Neural cell (in vitro differentiated cells): ENCODE measurements around the gene DENND1A. TPM values are rescaled to one million over a fixed set of nuclear protein-coding genes. Genes with fewer than 3 reads are reported as not detected.

Experiments
- H2AFZ ChIP-seq: fragments of 200-600, 300-800 bp; sonication (generic), shearing (Covaris generic); 2 replicates; pipeline ENCODE4 v1.6.0; 2014; ENCODE audit warnings: low read depth, mild to moderate bottlenecking, antibody characterized with exemption, low read length, moderate library complexity
- H3F3A ChIP-seq: fragments of 200-600 bp; shearing (Covaris generic); 2 replicates; pipeline ENCODE4 v1.6.1; 2016; ENCODE audit warnings: mild to moderate bottlenecking, moderate library complexity, mixed read lengths, antibody characterized with exemption, low read length; ENCODE audit not compliant: insufficient read depth, poor library complexity, severe bottlenecking
- H3K27ac ChIP-seq: fragments of 200-600, 300-800 bp; sonication (generic), shearing (Covaris generic); 2 replicates; pipeline ENCODE4 v1.5.1; 2014; ENCODE audit warnings: mild to moderate bottlenecking, low read length, moderate library complexity
- H3K27me3 ChIP-seq: fragments of 300-800, 200-600 bp; sonication (generic), shearing (Covaris generic); 2 replicates; pipeline ENCODE4 v1.6.0; 2014; ENCODE audit warnings: mild to moderate bottlenecking, low read depth, low read length, moderate library complexity; ENCODE audit not compliant: insufficient read depth
- H3K36me3 ChIP-seq: fragments of 300-800, 200-600 bp; sonication (generic), shearing (Covaris generic); 2 replicates; pipeline ENCODE4 v1.5.1; 2014; ENCODE audit warnings: mild to moderate bottlenecking, antibody characterized with exemption, low read length, moderate library complexity; ENCODE audit not compliant: insufficient read depth
- H3K4me2 ChIP-seq: fragments of 300-800, 200-600 bp; sonication (generic), shearing (Covaris generic); 2 replicates; pipeline ENCODE4 v1.6.0; 2014; ENCODE audit warnings: mild to moderate bottlenecking, low read length
- H3K4me3 ChIP-seq: fragments of 300-800, 200-600 bp; sonication (generic), shearing (Covaris generic); 2 replicates; pipeline ENCODE4 v1.5.1; 2014; ENCODE audit warnings: mild to moderate bottlenecking, low read length, moderate library complexity
- H3K79me2 ChIP-seq: fragments of 200-600 bp; shearing (Covaris generic); replicated peaks from 2 replicates; pipeline ENCODE4 v1.6.0; 2014; ENCODE audit warnings: mild to moderate bottlenecking, low read length, moderate library complexity; ENCODE audit not compliant: insufficient read depth
- H3K9ac ChIP-seq: fragments of 300-800, 200-600 bp; sonication (generic), shearing (Covaris generic); 2 replicates; pipeline ENCODE4 v1.6.1; 2016; ENCODE audit warnings: mild to moderate bottlenecking, low read length, mixed read lengths
- H3K9me2 ChIP-seq: fragments of 200-600 bp; shearing (Covaris generic); 2 replicates; pipeline ENCODE4 v1.6.1; 2016; ENCODE audit warnings: mild to moderate bottlenecking, low read length, mixed read lengths; ENCODE audit not compliant: insufficient read depth
- H3K9me3 ChIP-seq: fragments of 200-600, 300-800 bp; sonication (generic), shearing (Covaris generic); 2 replicates; pipeline ENCODE4 v1.6.1; 2016; ENCODE audit warnings: mild to moderate bottlenecking, mixed run types, low read length, moderate library complexity, mixed read lengths
- H4K20me1 ChIP-seq: fragments of 200-600 bp; shearing (Covaris generic); 2 replicates; pipeline ENCODE4 v1.6.1; 2016; ENCODE audit warnings: mild to moderate bottlenecking, mixed run types; ENCODE audit not compliant: insufficient read depth
- EP300 ChIP-seq: fragments of 450-650 bp; conservative IDR thresholded peaks from 2 replicates; pipeline ENCODE4 v1.6.1; 2014; ENCODE audit warnings: antibody characterized with exemption, mild to moderate bottlenecking, moderate library complexity; ENCODE audit not compliant: poor library complexity, severe bottlenecking
- EZH2 ChIP-seq: fragments of 200-600, 300-800 bp; shearing (Covaris generic), sonication (generic); IDR thresholded peaks from 2 replicates; pipeline ENCODE4 v1.6.1; 2014; ENCODE audit warnings: antibody characterized with exemption, low read length, borderline replicate concordance, mild to moderate bottlenecking; ENCODE audit not compliant: insufficient read depth, poor library complexity, severe bottlenecking
- MXI1 ChIP-seq: fragments of 450-650 bp; conservative IDR thresholded peaks from 2 replicates; pipeline ENCODE4 v1.6.1; 2014; ENCODE audit warnings: antibody characterized with exemption, mild to moderate bottlenecking; ENCODE audit not compliant: poor library complexity, severe bottlenecking
- POLR2AphosphoS5 ChIP-seq: IDR thresholded peaks from 2 replicates; pipeline ENCODE4 v1.6.1; 2012
- RAD21 ChIP-seq: fragments of 450-650 bp; conservative IDR thresholded peaks from 2 replicates; pipeline ENCODE4 v1.6.1; 2014; ENCODE audit warnings: antibody characterized with exemption, mild to moderate bottlenecking, moderate library complexity
- SMC3 ChIP-seq: fragments of 450-650 bp; conservative IDR thresholded peaks from 2 replicates; pipeline ENCODE4 v1.6.1; 2014; ENCODE audit warnings: antibody characterized with exemption, mild to moderate bottlenecking, moderate library complexity; ENCODE audit not compliant: poor library complexity
- TAF1 ChIP-seq: IDR thresholded peaks from 2 replicates; pipeline ENCODE4 v1.6.1; 2012; ENCODE audit warnings: low read depth
- polyA plus RNA-seq: library from polyadenylated mRNA; depleted of rRNA; stranded (reverse); fragments of >200 nt; gene quantifications from 2 replicates; pipeline ENCODE4 v1.2.3, GENCODE V29; 2014
- TF ChIP-seq, protein P1 (sequence below): fragments of 450-650 bp; IDR thresholded peaks from 2 replicates; pipeline ENCODE4 v1.5.1; 2014; ENCODE audit warnings: antibody characterized with exemption, mild to moderate bottlenecking, moderate library complexity; ENCODE audit not compliant: poor library complexity, severe bottlenecking
- TF ChIP-seq, protein P2 (sequence below): IDR thresholded peaks from 2 replicates; pipeline ENCODE4 v1.6.1; 2012; ENCODE audit warnings: borderline replicate concordance

The DENND1A gene
- polyA plus RNA-seq, 1 donor from 2014 or later: 2.3 TPM

DNA sequence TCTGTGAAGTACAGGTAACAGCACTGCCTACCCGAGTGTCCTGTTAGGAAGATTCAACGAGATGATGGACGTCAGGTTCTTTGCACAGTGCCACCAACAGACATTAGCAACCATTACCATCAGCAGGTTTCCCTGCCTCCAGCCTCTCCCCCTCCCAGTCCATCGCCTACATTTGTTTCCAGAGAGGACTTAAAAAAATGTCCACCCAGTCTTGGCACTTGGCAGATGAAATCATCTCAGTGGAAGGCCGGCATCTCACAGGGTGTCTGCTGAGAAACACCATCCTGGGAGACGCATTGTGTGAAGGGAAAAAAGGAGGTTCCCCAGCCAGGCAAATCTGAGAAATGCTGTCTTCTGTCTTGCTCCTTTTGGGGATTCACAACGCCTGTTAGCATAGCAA lies 515.7 kb downstream of the DENND1A start:
- TF ChIP-seq EP300: no peak
- TF ChIP-seq, protein P1, sequence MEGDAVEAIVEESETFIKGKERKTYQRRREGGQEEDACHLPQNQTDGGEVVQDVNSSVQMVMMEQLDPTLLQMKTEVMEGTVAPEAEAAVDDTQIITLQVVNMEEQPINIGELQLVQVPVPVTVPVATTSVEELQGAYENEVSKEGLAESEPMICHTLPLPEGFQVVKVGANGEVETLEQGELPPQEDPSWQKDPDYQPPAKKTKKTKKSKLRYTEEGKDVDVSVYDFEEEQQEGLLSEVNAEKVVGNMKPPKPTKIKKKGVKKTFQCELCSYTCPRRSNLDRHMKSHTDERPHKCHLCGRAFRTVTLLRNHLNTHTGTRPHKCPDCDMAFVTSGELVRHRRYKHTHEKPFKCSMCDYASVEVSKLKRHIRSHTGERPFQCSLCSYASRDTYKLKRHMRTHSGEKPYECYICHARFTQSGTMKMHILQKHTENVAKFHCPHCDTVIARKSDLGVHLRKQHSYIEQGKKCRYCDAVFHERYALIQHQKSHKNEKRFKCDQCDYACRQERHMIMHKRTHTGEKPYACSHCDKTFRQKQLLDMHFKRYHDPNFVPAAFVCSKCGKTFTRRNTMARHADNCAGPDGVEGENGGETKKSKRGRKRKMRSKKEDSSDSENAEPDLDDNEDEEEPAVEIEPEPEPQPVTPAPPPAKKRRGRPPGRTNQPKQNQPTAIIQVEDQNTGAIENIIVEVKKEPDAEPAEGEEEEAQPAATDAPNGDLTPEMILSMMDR: no peak
- no peak for TF ChIP-seq RAD21
- TF ChIP-seq, protein P2, sequence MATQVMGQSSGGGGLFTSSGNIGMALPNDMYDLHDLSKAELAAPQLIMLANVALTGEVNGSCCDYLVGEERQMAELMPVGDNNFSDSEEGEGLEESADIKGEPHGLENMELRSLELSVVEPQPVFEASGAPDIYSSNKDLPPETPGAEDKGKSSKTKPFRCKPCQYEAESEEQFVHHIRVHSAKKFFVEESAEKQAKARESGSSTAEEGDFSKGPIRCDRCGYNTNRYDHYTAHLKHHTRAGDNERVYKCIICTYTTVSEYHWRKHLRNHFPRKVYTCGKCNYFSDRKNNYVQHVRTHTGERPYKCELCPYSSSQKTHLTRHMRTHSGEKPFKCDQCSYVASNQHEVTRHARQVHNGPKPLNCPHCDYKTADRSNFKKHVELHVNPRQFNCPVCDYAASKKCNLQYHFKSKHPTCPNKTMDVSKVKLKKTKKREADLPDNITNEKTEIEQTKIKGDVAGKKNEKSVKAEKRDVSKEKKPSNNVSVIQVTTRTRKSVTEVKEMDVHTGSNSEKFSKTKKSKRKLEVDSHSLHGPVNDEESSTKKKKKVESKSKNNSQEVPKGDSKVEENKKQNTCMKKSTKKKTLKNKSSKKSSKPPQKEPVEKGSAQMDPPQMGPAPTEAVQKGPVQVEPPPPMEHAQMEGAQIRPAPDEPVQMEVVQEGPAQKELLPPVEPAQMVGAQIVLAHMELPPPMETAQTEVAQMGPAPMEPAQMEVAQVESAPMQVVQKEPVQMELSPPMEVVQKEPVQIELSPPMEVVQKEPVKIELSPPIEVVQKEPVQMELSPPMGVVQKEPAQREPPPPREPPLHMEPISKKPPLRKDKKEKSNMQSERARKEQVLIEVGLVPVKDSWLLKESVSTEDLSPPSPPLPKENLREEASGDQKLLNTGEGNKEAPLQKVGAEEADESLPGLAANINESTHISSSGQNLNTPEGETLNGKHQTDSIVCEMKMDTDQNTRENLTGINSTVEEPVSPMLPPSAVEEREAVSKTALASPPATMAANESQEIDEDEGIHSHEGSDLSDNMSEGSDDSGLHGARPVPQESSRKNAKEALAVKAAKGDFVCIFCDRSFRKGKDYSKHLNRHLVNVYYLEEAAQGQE: no peak
- TF ChIP-seq SMC3: no peak
- no peak for TF ChIP-seq MXI1
- no peak for TF ChIP-seq EZH2

DNA sequence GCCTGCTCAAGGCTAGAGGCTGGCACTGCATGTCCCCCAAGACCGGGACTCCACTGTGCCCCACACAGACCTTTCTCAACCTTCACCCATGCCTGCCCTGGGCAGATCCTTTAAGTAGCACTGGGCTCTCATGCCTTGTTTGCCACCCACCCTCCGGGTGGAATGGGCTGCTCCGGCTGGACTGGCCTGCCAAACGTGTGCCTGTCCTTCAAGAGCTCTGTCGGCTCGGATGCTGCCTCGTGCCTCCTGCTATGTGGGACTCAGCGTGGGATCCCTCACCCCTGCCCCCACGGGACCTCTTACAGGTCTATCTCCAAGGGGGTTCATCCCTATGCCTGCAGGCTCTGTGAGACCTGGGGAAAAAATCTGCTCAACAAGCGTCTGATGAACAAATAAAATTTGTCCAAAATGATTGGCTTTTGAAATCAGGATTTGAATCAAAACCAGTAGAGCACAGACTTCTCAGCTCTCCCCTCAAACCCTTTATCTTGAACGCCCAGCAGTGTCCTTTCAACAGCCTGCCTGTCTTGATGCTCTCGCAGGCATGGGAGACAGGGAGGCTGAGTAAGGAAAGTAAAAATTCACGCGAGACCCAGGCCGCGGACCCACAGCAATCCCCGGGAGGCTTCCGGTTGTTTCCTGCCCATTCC lies 517.6 kb downstream of the DENND1A start:
- no peaks in the 10 kb centered on the region for H4K20me1 ChIP-seq
- no peak overlapping the region for H3K4me3 ChIP-seq
- H3K9me2 ChIP-seq: no peaks in the 10 kb centered on the region
- no peaks in the 10 kb centered on the region for H3K27me3 ChIP-seq
- no peak overlapping the region for H2AFZ ChIP-seq
- no peak for TF ChIP-seq POLR2AphosphoS5
- TF ChIP-seq, protein P1: no peak
- no peak for TF ChIP-seq EP300
- TF ChIP-seq MXI1: no peak
- TF ChIP-seq SMC3: no peak
- TF ChIP-seq RAD21: no peak
- no peak for TF ChIP-seq TAF1
- TF ChIP-seq, protein P2: no peak
- no peak for TF ChIP-seq EZH2
- no peaks in the 10 kb centered on the region for H3K36me3 ChIP-seq
- H3K27ac ChIP-seq: no peak overlapping the region
- no peaks in the 10 kb centered on the region for H3K9me3 ChIP-seq
- no peaks in the 10 kb centered on the region for H3K79me2 ChIP-seq
- H3K9ac ChIP-seq: no peak overlapping the region
- no peaks in the 10 kb centered on the region for H3F3A ChIP-seq
- H3K4me2 ChIP-seq: no peak overlapping the region

More for the DNA sequence above, 515.7 kb downstream of the DENND1A start:
- Histone ChIP-seq H3K9me3 (no peaks in the 10 kb centered on the region), H3K9ac (no peak overlapping the region), H3K4me3 (no peak overlapping the region), H4K20me1 (no peaks in the 10 kb centered on the region), H3K79me2 (no peaks in the 10 kb centered on the region), H3F3A (no peaks in the 10 kb centered on the region), H3K4me2 (no peak overlapping the region), H3K36me3 (no peaks in the 10 kb centered on the region), H2AFZ (no peak overlapping the region), H3K27ac (no peak overlapping the region), H3K27me3 (no peaks in the 10 kb centered on the region), H3K9me2 (no peaks in the 10 kb centered on the region)
